HG03558 (cell line): ENCODE measurements around the gene GTF3C1.

Source experiments
- ATAC-seq: cut with Tn5 transposase; IDR thresholded peaks from one replicate; pipeline ENCODE4 v1.9.1; 2021; ENCODE audit warnings: moderate number of reproducible peaks; ENCODE audit not compliant: unreplicated experiment; ENCODE audit errors: extremely low read depth

The GTF3C1 gene

DNA sequence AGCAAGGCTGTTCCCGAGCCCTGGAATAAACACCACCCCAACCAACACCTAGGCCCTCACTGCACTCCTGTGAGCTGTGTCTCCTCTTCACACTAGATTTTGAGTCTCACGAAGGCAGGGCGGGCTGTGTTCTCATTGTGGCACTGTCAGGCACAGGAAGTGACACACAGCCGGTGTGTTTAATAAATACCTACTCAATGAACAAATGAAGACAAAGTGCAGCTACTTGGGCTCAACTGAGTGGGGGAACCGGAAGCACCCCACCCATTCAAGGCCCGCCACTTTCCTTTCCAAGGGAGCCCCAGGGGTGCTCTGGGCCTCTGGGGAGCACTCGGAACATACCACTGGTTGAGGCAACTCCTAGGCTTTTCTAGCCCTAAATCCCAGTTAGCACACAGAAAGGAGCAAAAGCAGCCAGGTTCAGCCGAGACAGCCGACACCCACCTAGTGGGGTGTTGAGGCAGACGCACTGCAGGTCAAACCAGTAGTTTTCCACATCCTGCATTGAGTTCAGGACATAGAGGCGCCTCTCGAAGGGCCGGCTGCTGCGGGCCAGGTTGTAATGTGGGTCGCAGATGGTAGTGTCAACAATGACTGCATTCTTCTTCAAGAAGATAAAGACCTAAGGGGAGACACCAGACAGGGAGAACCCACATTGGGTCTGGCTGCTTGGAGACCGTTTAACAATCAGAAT is 57.7 kb downstream of the GTF3C1 start:
- ATAC-seq, result no peak

DNA sequence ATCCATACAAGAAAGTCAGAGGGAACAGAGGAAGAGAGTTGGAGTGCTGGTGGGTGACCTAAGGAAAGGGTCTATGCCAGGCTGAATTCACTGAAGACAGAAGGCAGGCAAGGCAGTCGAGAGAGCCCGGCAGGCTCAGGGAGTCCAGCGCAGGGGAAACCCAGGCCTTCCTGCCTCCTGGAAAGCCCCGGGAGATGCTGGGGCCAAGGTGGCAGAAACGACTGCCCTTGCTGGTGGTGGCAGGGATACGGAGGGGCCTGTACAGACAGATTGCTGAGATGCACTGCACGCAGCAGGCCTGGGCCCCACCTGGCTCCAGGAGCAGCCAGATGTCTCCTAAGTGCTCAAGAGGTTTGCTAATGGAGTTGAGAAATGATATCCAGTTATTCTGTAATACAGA is 59.8 kb downstream of the GTF3C1 start:
- ATAC-seq, result no peak

DNA sequence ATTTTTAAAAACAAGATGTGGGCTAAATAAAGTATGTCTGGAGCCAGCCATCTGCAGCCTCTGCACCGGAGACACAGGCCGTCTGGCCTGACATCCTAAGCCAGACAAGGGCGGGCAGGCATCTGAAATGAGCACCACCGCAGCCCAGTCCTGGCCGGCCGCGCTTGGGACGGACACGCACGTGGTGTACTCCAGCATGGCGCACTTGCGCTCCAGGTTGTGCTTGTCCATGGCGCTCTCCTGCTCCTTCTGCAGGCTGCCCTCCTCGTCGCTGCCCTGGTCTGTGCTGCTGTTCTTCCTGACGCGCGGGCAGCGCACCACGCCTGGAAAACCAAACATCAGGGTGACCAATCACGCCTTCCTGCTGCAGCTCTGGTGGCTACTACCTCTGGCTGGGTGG is 60.3 kb downstream of the GTF3C1 start:
- ATAC-seq, result no peak

DNA sequence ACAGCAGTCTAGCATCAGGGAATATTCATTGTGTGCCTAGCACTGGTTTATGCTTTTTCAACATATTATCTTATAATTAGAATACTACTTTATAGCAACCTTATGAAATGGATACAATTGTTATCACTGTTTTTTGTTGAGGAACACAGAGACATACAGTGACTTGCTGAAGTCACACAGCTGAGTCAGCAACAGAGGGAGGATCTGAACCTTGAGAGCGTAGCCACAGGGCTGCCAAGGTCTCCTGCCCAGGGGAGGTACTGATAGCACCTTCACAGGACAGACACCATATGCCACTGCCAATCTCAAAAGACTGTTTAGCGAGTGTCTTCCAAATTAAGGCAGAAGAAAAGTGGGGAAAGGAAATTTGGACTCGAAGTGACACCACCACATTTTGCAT is 63.0 kb downstream of the GTF3C1 start:
- ATAC-seq, result no peak

DNA sequence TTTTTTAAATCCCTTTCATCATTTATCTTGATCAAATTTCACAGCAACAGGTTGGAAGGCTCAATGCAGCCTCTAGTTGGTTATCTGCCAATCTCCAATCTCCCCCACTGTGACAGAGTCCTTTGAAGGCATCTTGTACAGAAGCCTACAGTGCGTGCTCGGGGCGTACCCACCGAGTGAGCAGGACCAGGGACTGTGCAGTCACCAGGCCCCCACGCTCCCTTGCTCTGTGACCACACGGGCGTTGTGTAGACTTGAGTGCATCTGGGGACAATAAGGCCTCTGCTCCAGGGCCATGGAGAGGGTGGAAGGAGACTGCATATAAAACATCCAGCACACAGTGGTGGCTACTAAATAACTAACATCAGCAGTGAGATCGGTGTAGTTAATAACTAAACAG is 63.4 kb downstream of the GTF3C1 start:
- ATAC-seq, result no peak

DNA sequence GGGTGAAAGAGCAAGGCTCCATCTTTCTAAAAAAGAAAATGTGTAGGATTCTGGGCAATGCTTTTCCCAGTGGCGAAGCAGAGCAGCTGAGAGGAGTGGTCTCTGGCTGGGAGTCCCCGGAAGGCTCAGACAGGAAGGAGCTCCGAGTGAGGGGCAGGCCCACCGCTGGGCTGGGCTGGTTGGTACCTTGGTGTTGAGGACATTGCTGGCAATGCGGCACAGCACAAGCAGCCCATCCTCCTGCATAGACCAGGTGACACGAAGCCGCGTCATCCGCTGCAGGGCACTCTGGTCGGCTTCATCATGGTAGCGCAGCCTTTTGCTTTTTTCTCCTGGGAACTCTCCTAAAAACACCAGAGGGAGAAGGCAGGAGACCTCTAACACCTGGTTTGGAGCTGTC is 63.9 kb downstream of the GTF3C1 start:
- no peak for ATAC-seq

DNA sequence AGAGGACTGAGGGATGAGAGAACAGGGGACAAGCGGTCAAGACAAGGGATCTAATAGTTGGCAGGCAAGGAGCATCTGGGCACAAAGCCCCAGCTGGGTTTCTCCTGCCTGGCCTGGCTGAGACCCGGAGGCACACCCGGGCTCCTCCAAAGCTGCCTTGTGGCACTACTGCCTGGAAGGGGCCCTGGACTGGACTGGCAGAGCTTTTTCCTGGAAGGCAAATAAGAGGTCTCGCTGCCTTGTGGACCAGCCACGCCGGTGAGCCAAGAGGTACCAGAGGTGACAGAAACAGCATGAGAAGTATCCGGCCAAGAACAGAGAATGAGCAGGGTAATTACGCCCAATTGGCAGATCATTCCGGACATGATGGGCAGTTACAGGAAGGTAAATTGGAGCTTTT is 64.6 kb downstream of the GTF3C1 start:
- no peak for ATAC-seq

DNA sequence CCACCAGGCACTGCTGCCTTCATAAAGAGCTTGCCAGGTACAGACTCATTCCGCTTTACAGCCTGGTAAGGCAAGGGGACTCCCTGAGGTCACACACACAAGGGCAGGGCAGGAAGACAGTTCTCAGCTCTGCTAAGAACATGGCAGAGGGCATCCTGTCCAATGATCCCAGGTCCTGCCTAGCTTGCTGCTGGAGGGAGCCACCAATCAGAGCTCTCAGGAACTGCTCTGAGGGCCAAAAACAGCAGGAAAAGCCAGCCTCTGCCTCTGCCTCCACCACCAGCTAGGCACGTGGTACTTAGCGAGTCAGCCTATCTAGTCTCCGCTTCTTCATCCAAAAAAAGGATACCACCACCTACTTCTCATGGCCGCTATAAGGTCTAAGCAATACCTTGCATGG is 66.1 kb downstream of the GTF3C1 start:
- no peak for ATAC-seq

DNA sequence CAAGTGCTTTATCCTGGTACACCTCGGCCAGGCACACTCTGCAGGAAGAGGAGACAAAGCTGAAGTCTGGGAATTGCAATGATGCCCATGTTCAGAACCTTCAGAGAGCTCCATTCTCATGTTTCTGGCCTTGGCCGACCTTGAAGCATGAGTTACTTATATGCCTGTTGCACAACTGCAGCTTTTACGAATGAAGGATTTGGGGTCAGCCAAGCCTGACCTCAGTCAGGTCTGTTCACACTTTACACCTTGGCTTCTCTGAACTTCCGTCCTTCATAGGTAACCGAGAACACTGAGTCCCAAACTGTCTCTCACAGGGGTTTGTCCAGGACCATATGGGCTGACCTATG is 66.7 kb downstream of the GTF3C1 start:
- ATAC-seq, result no peak

DNA sequence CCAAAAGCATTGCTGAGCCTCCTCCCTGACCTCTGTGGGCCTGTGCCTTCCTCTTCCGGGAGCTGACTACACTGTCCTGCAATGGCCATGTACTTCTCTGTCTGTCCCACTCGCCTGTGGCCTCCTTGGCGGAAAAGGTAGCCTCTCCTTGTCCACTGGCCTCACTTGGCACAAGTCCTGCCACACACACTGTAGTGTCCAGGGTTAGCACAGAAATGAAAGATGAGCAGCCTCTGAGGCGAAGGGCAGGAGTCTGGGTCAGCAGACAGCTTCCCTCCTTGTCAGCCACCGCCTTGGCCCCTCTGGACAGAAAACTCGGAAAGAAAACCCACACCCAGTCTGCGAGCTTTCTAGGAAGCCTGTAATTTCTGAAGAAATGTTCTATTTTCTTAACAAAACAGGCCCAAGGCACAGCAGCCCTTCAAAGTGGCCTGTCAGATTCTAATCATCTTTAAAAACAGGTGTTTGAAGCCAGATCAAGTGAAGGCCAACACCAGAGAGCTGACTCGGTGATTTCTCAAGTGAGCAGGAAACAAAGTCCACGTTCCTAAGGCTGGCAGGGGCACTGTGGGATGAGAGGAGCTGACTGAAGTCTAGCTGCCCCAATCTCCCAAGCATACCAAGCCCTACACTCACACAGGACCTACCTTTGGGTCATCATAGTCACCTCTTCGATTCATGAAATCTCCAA is 67.2 kb downstream of the GTF3C1 start:
- no peak for ATAC-seq

DNA sequence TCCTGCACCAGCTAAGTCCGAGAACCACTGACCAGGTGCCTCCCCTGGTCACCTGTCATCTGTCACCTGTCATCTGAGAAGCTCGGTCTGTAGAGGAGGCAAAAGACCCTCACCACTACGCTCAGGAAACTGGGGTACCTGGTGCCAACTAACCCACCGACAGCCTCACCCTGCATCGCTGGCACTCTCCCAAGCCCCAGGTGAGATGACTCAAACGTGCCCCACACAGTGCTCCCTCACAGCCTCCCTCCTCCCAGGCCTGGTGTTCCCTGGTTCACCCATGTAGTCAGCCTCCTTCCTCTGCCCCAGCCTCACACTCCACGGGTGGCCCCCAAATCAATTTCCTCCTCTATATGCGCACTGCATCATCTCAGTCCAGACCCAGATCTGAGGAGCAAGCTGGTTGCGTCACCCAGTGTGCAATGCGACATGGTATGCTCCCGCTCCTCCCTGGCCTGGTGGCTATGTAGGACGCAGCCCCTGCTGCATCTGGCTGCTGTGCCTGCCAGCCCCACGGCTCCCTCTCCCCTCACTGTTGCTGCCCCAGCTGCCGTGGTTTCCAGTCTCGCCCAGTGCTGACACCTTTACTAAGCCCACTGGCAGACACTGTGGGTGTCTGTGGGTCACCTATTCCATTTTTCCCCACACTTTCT is 68.3 kb downstream of the GTF3C1 start:
- ATAC-seq, result no peak

DNA sequence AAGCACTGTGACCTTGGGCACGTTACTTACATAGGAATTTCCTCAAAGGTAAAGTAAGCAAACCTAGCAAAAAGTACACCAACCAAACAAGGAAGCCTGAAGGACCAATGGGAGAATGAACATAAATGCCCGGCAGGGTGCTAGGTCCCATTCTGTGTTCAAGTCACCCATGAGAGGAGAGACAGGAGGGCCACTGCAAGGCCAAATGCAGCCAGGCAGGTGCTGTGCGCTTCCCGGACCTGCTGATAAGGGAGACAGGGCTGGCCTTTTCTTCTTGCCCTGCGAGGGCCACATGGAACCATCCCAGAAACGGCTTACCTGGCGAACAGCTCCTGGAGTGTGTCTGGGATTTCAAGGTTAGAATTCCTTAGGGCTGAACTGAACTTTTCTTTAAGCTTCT is 69.0 kb downstream of the GTF3C1 start:
- ATAC-seq, result no peak

DNA sequence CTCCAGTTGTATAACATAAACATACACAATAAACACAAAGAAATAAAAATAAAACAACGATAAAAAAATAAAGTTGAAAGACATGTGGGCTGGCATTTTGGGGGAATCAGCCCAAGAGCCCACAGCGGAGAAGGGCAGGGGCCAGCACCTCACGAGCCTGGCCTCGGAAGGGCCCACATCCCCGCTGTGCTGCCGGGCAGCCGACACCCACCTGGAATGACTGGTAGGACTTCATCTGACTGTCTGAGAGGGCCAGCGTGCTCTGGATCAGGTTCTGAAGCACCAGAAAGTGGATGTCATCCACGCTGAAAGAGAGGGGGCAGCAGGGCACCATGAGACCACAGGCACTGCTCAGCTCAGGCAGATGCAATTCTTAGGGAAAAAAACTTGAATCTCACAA is 73.5 kb downstream of the GTF3C1 start:
- no peak for ATAC-seq

DNA sequence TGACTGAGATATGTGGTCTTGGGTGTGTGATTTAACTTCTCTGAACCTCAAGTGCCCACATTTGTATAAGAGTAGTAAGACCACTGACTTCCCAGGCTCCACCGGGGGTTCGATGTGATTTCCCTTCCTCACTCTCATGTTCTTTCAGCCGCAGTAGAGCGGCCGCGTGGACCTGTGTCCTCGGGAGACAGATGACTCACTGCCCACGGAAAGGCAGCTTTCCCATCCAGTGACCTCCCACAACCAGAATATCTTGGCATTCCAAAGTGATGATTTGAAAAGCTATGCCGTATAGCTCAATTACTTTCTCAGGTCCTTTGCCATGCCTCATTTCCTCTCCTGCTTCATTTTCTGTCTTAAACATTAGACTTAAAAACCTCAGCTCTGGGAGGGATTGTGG is 74.2 kb downstream of the GTF3C1 start:
- ATAC-seq, result no peak

DNA sequence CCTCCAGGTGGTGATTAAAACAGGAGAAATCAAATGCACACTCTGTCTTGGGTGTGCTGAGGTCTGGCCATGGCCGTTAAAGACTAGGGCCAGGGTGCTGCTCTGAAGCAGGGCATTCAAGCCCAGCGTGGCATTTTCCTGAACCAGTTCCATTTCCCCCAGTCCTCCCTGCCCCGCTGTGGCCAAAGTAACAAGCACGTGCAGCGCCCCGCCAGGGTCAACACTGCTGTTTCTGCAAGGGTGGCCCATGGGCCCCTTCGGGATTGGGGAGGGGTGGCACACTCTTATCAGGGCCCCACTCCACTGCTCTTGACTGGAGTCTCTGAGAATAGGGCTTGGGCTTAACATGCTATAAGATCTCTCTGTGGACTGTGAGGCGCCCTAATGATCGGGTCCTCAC is 74.8 kb downstream of the GTF3C1 start:
- no peak for ATAC-seq

DNA sequence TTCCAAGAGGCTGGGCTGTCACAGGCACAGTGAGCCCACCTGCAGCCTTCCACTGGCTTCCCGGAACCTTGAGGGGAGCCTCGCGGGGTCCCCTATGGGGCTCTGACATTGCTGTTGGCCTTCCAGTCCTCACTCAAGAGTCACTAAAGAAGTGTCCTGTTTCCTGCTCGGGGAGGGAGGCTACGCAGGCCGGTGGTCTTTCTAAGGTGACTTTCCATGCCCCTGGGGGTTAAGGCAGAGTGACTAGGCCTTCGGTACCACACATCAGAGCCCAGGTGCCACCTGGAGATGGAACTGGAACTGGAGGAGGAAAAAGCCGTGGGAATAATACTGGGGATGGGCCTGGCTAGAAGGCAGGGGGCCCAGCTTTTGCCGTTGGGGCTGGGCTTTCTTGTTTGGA is 75.7 kb downstream of the GTF3C1 start:
- no peak for ATAC-seq

DNA sequence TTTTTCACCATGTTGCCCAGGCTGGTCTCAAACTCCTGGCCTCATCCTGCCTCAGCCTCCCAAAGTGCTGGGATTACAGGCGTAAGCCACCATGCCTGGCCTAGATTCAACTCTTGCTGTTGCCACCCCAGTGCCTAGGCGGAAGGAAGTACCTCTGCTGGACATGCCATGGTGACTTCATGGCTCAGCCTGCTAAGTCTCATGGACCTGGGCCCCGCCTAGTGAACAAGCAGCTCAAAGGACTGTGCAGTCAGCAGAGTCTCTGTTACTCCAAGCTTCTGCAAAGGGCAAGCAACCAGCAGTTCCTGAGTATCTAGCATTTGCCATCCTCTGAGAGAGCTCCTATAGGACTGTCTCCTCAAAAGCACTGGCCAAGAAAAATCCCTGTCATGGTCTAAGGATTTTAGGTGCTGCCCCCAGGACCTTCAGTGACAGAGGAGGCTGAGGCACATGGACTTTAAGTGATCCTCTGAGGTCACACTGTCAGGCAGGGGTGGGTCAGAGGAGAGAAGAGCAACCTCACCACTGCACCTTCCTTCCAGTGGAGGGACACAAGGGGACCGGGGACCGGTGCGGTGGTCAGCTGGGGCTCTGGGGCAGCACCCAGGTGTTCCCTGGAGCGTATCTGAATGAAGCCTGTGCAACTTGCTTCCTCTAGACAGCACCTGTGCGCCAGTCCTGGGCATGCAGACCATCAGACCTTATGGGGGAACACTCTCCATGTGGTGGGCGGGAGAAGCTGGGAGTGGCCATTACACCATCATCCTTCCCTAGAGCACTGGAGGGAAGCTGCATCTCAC is 76.4 kb downstream of the GTF3C1 start:
- no peak for ATAC-seq

DNA sequence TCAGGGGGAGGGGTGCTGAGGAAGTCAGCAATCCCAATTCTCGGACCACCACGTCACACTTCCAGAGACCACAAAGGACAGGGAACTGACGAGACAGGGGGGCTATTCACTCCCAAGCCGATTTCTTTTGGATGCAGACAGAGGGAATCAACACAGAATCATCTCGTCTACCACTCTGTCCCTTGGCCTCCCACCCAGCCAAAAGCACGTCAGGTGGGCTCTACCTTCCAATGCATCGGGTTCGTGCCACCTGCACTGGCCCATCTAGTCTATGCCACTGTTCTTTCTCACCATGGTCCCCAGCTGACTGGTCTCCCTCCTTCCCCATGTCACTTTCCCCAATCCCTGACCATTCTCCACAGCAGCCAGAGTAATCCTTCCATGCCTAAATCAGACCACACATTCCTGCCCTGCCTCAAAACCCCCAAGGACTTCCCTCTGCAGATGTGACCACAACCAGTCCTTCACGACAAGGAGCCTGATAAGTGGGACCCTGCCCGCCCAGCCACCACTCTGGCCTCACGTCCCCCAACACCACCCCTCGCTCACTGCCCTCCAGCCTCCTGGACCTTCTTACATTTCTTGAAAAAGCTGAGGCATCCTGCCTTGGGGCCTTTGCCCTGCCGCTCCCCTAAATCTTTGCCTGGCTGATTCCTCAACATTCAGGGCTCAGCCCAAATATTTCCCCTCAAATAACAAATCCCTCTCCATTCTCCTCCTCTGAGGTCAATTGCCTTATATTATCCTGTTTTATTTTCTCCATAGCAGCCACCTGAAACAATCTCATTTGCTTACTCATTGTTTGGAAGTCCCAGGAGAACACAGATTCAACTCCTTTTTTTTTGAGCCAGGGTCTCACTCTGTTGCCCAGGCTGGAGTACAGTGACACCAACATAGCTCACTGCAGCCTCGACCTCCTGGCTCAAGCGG is 77.4 kb downstream of the GTF3C1 start:
- no peak for ATAC-seq

DNA sequence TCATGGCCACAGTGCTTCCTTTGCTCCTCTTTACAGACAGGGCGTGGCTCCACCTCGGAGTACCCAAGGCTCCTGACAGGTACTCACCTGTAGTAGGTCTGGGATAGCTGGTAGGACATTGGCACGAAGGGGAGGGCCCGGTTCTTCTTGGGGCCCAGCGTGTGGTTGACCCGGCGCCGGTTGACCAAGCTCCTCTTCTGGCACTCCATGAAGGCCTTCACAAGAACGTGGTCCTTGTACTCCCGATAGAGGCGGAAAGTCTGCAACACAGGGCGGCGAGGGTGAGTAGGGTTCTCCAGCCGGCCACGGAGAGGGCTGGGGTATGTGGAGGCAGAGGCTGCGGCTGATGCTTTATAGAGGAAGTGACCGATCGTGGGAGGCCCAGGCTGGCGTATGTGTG is 78.1 kb downstream of the GTF3C1 start:
- no peak for ATAC-seq
